OCI-LY7 (cell line): ENCODE measurements around the gene TMBIM1. TPM values are rescaled to one million over a fixed set of nuclear protein-coding genes. Genes with fewer than 3 reads are reported as not detected.

Experiments used
- BruUV-seq: library from RNA; stranded (reverse); fragments of 400-500 nt; replicated peaks from 2 replicates; lab custom pipeline; 2021; lab: Mats Ljungman, UMichigan
- CTCF ChIA-PET: fragments of 300-600 bp; sonication (Branson Sonifier 250); formaldehyde crosslinking; loops from one replicate; lab custom pipeline; 2022; ENCODE audit warnings: antibody characterized with exemption; ENCODE audit not compliant: unreplicated experiment; lab: Charles Lee
- POLR2A ChIA-PET: fragments of 300-600 bp; sonication (Branson Sonifier 250); formaldehyde crosslinking; loops from one replicate; lab custom pipeline; 2022; ENCODE audit warnings: antibody characterized with exemption; lab: Charles Lee
- DNase-seq: peaks from one replicate; pipeline ENCODE4 v3.0.0-alpha.2; 2015; ENCODE audit warnings: low spot score
- H2AFZ ChIP-seq: fragments of 200-600 bp; sonication (generic), shearing (Covaris generic); 2 replicates; pipeline ENCODE4 v1.6.1; 2014; ENCODE audit warnings: mild to moderate bottlenecking, antibody characterized with exemption, low read length, moderate library complexity
- H3K27ac ChIP-seq: fragments of 200-600 bp; sonication (generic); 2 replicates; pipeline ENCODE4 v1.5.1; 2014; ENCODE audit warnings: mixed run types, low read depth, mild to moderate bottlenecking, moderate library complexity, low read length, inconsistent platforms; ENCODE audit not compliant: poor library complexity, severe bottlenecking
- H3K36me3 ChIP-seq: fragments of 200-600 bp; sonication (generic); 2 replicates; pipeline ENCODE4 v1.6.1; 2014; ENCODE audit warnings: mild to moderate bottlenecking, antibody characterized with exemption, low read length, moderate library complexity, mixed read lengths; ENCODE audit not compliant: insufficient read depth
- H3K4me1 ChIP-seq: fragments of 200-600 bp; sonication (generic); 2 replicates; pipeline ENCODE4 v1.5.1; 2014; ENCODE audit warnings: mild to moderate bottlenecking, low read length; ENCODE audit not compliant: insufficient read depth, poor library complexity, severe bottlenecking
- H3K4me2 ChIP-seq: fragments of 200-600 bp; sonication (generic); 2 replicates; pipeline ENCODE4 v1.6.1; 2014; ENCODE audit warnings: mild to moderate bottlenecking, low read length
- H3K4me3 ChIP-seq: fragments of 200-600 bp; sonication (generic); 2 replicates; pipeline ENCODE4 v1.5.1; 2014; ENCODE audit warnings: mild to moderate bottlenecking, low read depth, low read length; ENCODE audit not compliant: poor library complexity, severe bottlenecking
- H3K79me2 ChIP-seq: fragments of 200-600 bp; sonication (generic); 2 replicates; pipeline ENCODE4 v1.6.1; 2016; ENCODE audit warnings: low read depth, mild to moderate bottlenecking, low read length, moderate library complexity, mixed read lengths; ENCODE audit not compliant: insufficient read depth
- H3K9me2 ChIP-seq: fragments of 200-600 bp; sonication (generic); 2 replicates; pipeline ENCODE4 v1.6.1; 2016; ENCODE audit warnings: mild to moderate bottlenecking, low read length, mixed read lengths; ENCODE audit not compliant: insufficient read depth
- H3K9me3 ChIP-seq: fragments of 200-600 bp; sonication (generic); 2 replicates; pipeline ENCODE4 v1.6.1; 2014; ENCODE audit warnings: mild to moderate bottlenecking, mixed run types, low read length, mixed read lengths
- H4K20me1 ChIP-seq: fragments of 200-600 bp; sonication (generic); 2 replicates; pipeline ENCODE4 v1.6.1; 2014; ENCODE audit warnings: mild to moderate bottlenecking, antibody characterized with exemption, low read length, moderate library complexity, mixed read lengths; ENCODE audit not compliant: insufficient read depth
- EZH2phosphoT487 ChIP-seq: fragments of 200-600 bp; sonication (generic); IDR thresholded peaks from 2 replicates; pipeline ENCODE4 v1.6.1; 2018; ENCODE audit warnings: low read depth, borderline replicate concordance, mild to moderate bottlenecking, mixed run types, antibody characterized with exemption, low read length, moderate library complexity, mixed read lengths
- intact Hi-C: fragments of 100-400 bp; cut with micrococcal nuclease; formaldehyde crosslinking; loops from one replicate; pipeline ENCODE4 v1.10.0; 2022; ENCODE audit not compliant: unreplicated experiment
- total RNA-seq, 2 experiments: library from RNA; depleted of rRNA in 1 of 2; stranded (reverse); fragments of >200 nt in 1 of 2; shearing (Covaris generic) in 1 of 2; gene quantifications; 2 replicates each; pipeline ENCODE4 v1.2.3, GENCODE V29; 2014 to 2022
- TF ChIP-seq, protein P1 (sequence below): fragments of 200-600 bp; sonication (generic); conservative IDR thresholded peaks from 2 replicates; pipeline ENCODE4 v1.5.1; 2014; ENCODE audit warnings: mild to moderate bottlenecking, antibody characterized with exemption, low read length, moderate library complexity, mixed read lengths

TMBIM1 gene
- total RNA-seq, 2 experiments from 2014 or later = 27.6 to 30.3 TPM

- BruUV-seq = no TSS peak
- no peaks in the 10 kb centered on the region for H3K79me2 ChIP-seq
- intact Hi-C loops = loop anchor here (1.0 to 2.0 kb wide), 5 partner anchors 28 to 95 kb away; partner anchors contain the start of gene CATIP
- no peaks in the 10 kb centered on the region for H3K9me2 ChIP-seq
- TF ChIP-seq, protein P1, sequence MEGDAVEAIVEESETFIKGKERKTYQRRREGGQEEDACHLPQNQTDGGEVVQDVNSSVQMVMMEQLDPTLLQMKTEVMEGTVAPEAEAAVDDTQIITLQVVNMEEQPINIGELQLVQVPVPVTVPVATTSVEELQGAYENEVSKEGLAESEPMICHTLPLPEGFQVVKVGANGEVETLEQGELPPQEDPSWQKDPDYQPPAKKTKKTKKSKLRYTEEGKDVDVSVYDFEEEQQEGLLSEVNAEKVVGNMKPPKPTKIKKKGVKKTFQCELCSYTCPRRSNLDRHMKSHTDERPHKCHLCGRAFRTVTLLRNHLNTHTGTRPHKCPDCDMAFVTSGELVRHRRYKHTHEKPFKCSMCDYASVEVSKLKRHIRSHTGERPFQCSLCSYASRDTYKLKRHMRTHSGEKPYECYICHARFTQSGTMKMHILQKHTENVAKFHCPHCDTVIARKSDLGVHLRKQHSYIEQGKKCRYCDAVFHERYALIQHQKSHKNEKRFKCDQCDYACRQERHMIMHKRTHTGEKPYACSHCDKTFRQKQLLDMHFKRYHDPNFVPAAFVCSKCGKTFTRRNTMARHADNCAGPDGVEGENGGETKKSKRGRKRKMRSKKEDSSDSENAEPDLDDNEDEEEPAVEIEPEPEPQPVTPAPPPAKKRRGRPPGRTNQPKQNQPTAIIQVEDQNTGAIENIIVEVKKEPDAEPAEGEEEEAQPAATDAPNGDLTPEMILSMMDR = peak; percentile 96
- TF ChIP-seq EZH2phosphoT487 = no peak
- no peaks in the 10 kb centered on the region for H3K9me3 ChIP-seq
- H3K4me3 ChIP-seq = no peak overlapping the region
- DNase-seq = peak; percentile 95
- H3K4me2 ChIP-seq = no peak overlapping the region; the same call in 1 of the 2 replicates
- H3K27ac ChIP-seq = no peak overlapping the region
- peaks cover 36% of the 10 kb centered on the region for H3K4me1 ChIP-seq
- POLR2A ChIA-PET = interaction anchor here (1.0 to 2.0 kb wide), 8 partner anchors 11 to 111 kb away, joined by 3 to 9 read pairs (median 5); no protein-coding TSS in a partner anchor
- no peaks in the 10 kb centered on the region for H4K20me1 ChIP-seq
- no peaks in the 10 kb centered on the region for H3K36me3 ChIP-seq
- CTCF ChIA-PET = interaction anchor here (0.7 to 1.8 kb wide), 7 partner anchors 11 to 95 kb away, joined by 3 to 14 read pairs (median 6); partner anchors contain the start of gene CATIP
- peak overlapping the region; percentile 70 for H2AFZ ChIP-seq
Observed at GRCh38 chr2:218301176-218301819, 9.0 kb upstream of the TMBIM1 start.

DNA sequence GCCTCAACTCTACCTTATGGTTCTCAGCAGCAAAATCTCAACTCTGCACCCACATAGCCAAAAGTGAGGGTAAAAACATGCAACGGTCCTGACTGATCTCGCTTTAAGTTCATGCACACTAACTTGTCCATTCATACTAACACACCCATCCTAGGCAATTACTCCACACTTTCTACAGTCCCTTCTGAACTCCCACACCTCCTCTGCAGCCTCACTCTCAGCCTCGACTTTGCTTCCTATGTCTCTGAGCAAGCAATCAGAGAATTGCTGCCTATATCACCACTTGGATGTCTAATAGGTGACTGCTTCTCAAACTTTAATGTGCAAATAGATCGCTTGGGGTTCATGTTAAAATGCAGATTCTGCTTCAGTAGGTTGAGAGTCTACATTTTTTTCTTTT, 7.8 kb upstream of the TMBIM1 start:
- ChIA-PET POLR2A (no interaction called here), CTCF (no interaction called here)
- Histone ChIP-seq H4K20me1 (no peaks in the 10 kb centered on the region), H3K9me3 (no peaks in the 10 kb centered on the region), H3K9me2 (no peaks in the 10 kb centered on the region), H3K4me2 (no peak overlapping the region), H3K36me3 (no peaks in the 10 kb centered on the region), H3K27ac (no peak overlapping the region), H2AFZ (no peak overlapping the region), H3K4me1 (peaks cover 34% of the 10 kb centered on the region), H3K79me2 (no peaks in the 10 kb centered on the region), H3K4me3 (no peak overlapping the region)
- no peak for DNase-seq
- no TSS peak for BruUV-seq
- no peak for TF ChIP-seq EZH2phosphoT487
- TF ChIP-seq, protein P1 = no peak
- intact Hi-C loops = loop anchor here (2.0 kb wide), 1 partner anchor 27 kb away; no protein-coding TSS in a partner anchor
